ENCODE data around the gene SNW1. TPM values are rescaled to one million over a fixed set of nuclear protein-coding genes. Genes with fewer than 3 reads are reported as not detected.
"Not testable (repeated sequence)": the region's sequence is repeated elsewhere in the genome, so short reads cannot be mapped to it uniquely, and the experiment has no call there.

SNW1 gene
- total and polyA plus RNA-seq, 2 donors = 54.9 to 81.4 TPM

- not testable (repeated sequence) for H3K27me3 ChIP-seq (ENCODE audit: control insufficient read depth in 2 of 2, insufficient read depth in 1 of 2, low read length in 1 of 2); H3K36me3 ChIP-seq (ENCODE audit: control insufficient read depth in 2 of 2, insufficient read depth in 2 of 2, low read length in 1 of 2); DNase-seq (ENCODE audit: low read depth in 6 of 9, low spot score in 9 of 9); H3K4me1 ChIP-seq (ENCODE audit: control insufficient read depth in 2 of 2, insufficient read depth in 2 of 2, low read length in 2 of 2); H3K27ac ChIP-seq (ENCODE audit: low read depth in 1 of 2, low read length in 1 of 2); H3K9me3 ChIP-seq (ENCODE audit: control insufficient read depth in 2 of 2, insufficient read depth in 1 of 2, low read length in 1 of 2)
- WGBS = 79% methylated on average over 13 of the region's 13 CpGs
- peak overlapping the region; percentile 70 to 93 for H3K4me3 ChIP-seq (ENCODE audit: low read length in 2 of 2)
These were observed 38.5 kb upstream of the SNW1 start for GRCh38 chr14:77799456-77799855.

- 82% methylated on average over 4 of the region's 4 CpGs for WGBS
- no peak for DNase-seq (ENCODE audit: low read depth in 6 of 9, low spot score in 9 of 9)
- Histone ChIP-seq H3K4me1 (ENCODE audit: control insufficient read depth in 2 of 2, insufficient read depth in 2 of 2, low read length in 2 of 2) (no peaks in the 10 kb centered on the region), H3K9me3 (ENCODE audit: control insufficient read depth in 2 of 2, insufficient read depth in 1 of 2, low read length in 1 of 2) (no peaks in the 10 kb centered on the region), H3K36me3 (ENCODE audit: control insufficient read depth in 2 of 2, insufficient read depth in 2 of 2, low read length in 1 of 2) (no peaks in the 10 kb centered on the region), H3K27me3 (ENCODE audit: control insufficient read depth in 2 of 2, insufficient read depth in 1 of 2, low read length in 1 of 2) (no peaks in the 10 kb centered on the region), H3K27ac (ENCODE audit: low read depth in 1 of 2, low read length in 1 of 2) (no peak overlapping the region), H3K4me3 (ENCODE audit: low read length in 2 of 2) (no peak overlapping the region)
These were observed 33.4 kb upstream of the SNW1 start for GRCh38 chr14:77794357-77794756.

GRCh38 chr14:77793255-77793654 is 32.3 kb upstream of the SNW1 start:
- not testable (repeated sequence) for H3K9me3 ChIP-seq (ENCODE audit: control insufficient read depth in 2 of 2, insufficient read depth in 1 of 2, low read length in 1 of 2); H3K36me3 ChIP-seq (ENCODE audit: control insufficient read depth in 2 of 2, insufficient read depth in 2 of 2, low read length in 1 of 2); H3K27ac ChIP-seq (ENCODE audit: low read depth in 1 of 2, low read length in 1 of 2); H3K4me1 ChIP-seq (ENCODE audit: control insufficient read depth in 2 of 2, insufficient read depth in 2 of 2, low read length in 2 of 2); H3K27me3 ChIP-seq (ENCODE audit: control insufficient read depth in 2 of 2, insufficient read depth in 1 of 2, low read length in 1 of 2); H3K4me3 ChIP-seq (ENCODE audit: low read length in 2 of 2); DNase-seq (ENCODE audit: low read depth in 6 of 9, low spot score in 9 of 9)
- 91% methylated on average over 3 of the region's 3 CpGs for WGBS

- Histone ChIP-seq H3K9me3 (ENCODE audit: control insufficient read depth in 2 of 2, insufficient read depth in 1 of 2, low read length in 1 of 2) (no peaks in the 10 kb centered on the region), H3K36me3 (ENCODE audit: control insufficient read depth in 2 of 2, insufficient read depth in 2 of 2, low read length in 1 of 2) (no peaks in the 10 kb centered on the region), H3K4me3 (ENCODE audit: low read length in 2 of 2) (no peak overlapping the region), H3K4me1 (ENCODE audit: control insufficient read depth in 2 of 2, insufficient read depth in 2 of 2, low read length in 2 of 2) (no peaks in the 10 kb centered on the region), H3K27ac (ENCODE audit: low read depth in 1 of 2, low read length in 1 of 2) (no peak overlapping the region), H3K27me3 (ENCODE audit: control insufficient read depth in 2 of 2, insufficient read depth in 1 of 2, low read length in 1 of 2) (no peaks in the 10 kb centered on the region)
- WGBS = 74% methylated on average over 1 of the region's 1 CpG
- no peak for DNase-seq (ENCODE audit: low read depth in 6 of 9, low spot score in 9 of 9)
These were observed 30.3 kb upstream of the SNW1 start for GRCh38 chr14:77791225-77791600.

GRCh38 chr14:77790566-77791224 is 29.7 kb upstream of the SNW1 start:
- Histone ChIP-seq H3K27ac (ENCODE audit: low read depth in 1 of 2, low read length in 1 of 2) (no peak overlapping the region), H3K4me1 (ENCODE audit: control insufficient read depth in 2 of 2, insufficient read depth in 2 of 2, low read length in 2 of 2) (no peaks in the 10 kb centered on the region), H3K36me3 (ENCODE audit: control insufficient read depth in 2 of 2, insufficient read depth in 2 of 2, low read length in 1 of 2) (no peaks in the 10 kb centered on the region), H3K4me3 (ENCODE audit: low read length in 2 of 2) (no peak overlapping the region), H3K27me3 (ENCODE audit: control insufficient read depth in 2 of 2, insufficient read depth in 1 of 2, low read length in 1 of 2) (no peaks in the 10 kb centered on the region), H3K9me3 (ENCODE audit: control insufficient read depth in 2 of 2, insufficient read depth in 1 of 2, low read length in 1 of 2) (no peaks in the 10 kb centered on the region)
- WGBS = 76% methylated on average over 6 of the region's 6 CpGs
- no peak for DNase-seq (ENCODE audit: low read depth in 6 of 9, low spot score in 9 of 9)

GRCh38 chr14:77786148-77786547 is 25.2 kb upstream of the SNW1 start:
- Histone ChIP-seq H3K27me3 (ENCODE audit: control insufficient read depth in 2 of 2, insufficient read depth in 1 of 2, low read length in 1 of 2) (no peaks in the 10 kb centered on the region), H3K27ac (ENCODE audit: low read depth in 1 of 2, low read length in 1 of 2) (no peak overlapping the region), H3K4me1 (ENCODE audit: control insufficient read depth in 2 of 2, insufficient read depth in 2 of 2, low read length in 2 of 2) (no peaks in the 10 kb centered on the region), H3K4me3 (ENCODE audit: low read length in 2 of 2) (no peak overlapping the region), H3K36me3 (ENCODE audit: control insufficient read depth in 2 of 2, insufficient read depth in 2 of 2, low read length in 1 of 2) (no peaks in the 10 kb centered on the region), H3K9me3 (ENCODE audit: control insufficient read depth in 2 of 2, insufficient read depth in 1 of 2, low read length in 1 of 2) (no peaks in the 10 kb centered on the region)
- 57% methylated on average over 4 of the region's 4 CpGs for WGBS
- DNase-seq (ENCODE audit: low read depth in 6 of 9, low spot score in 9 of 9) = no peak

GRCh38 chr14:77782202-77782601 is 21.2 kb upstream of the SNW1 start:
- no peak overlapping the region for H3K27ac ChIP-seq (ENCODE audit: low read depth in 1 of 2, low read length in 1 of 2)
- no peak for DNase-seq (ENCODE audit: low read depth in 6 of 9, low spot score in 9 of 9)
- H3K36me3 ChIP-seq (ENCODE audit: control insufficient read depth in 2 of 2, insufficient read depth in 2 of 2, low read length in 1 of 2) = no peaks in the 10 kb centered on the region
- H3K4me3 ChIP-seq (ENCODE audit: low read length in 2 of 2) = no peak overlapping the region
- no peaks in the 10 kb centered on the region for H3K4me1 ChIP-seq (ENCODE audit: control insufficient read depth in 2 of 2, insufficient read depth in 2 of 2, low read length in 2 of 2)
- H3K9me3 ChIP-seq (ENCODE audit: control insufficient read depth in 2 of 2, insufficient read depth in 1 of 2, low read length in 1 of 2) = no peaks in the 10 kb centered on the region
- H3K27me3 ChIP-seq (ENCODE audit: control insufficient read depth in 2 of 2, insufficient read depth in 1 of 2, low read length in 1 of 2) = no peaks in the 10 kb centered on the region

- H3K4me3 ChIP-seq (ENCODE audit: low read length in 2 of 2); H3K27ac ChIP-seq (ENCODE audit: low read depth in 1 of 2, low read length in 1 of 2); H3K4me1 ChIP-seq (ENCODE audit: control insufficient read depth in 2 of 2, insufficient read depth in 2 of 2, low read length in 2 of 2); H3K27me3 ChIP-seq (ENCODE audit: control insufficient read depth in 2 of 2, insufficient read depth in 1 of 2, low read length in 1 of 2); DNase-seq (ENCODE audit: low read depth in 6 of 9, low spot score in 9 of 9); H3K36me3 ChIP-seq (ENCODE audit: control insufficient read depth in 2 of 2, insufficient read depth in 2 of 2, low read length in 1 of 2); H3K9me3 ChIP-seq (ENCODE audit: control insufficient read depth in 2 of 2, insufficient read depth in 1 of 2, low read length in 1 of 2): not testable (repeated sequence)
- 92% methylated on average over 4 of the region's 4 CpGs for WGBS
These were observed 13.0 kb upstream of the SNW1 start for GRCh38 chr14:77773966-77774365.

- WGBS = 36% methylated on average over 2 of the region's 2 CpGs
- not testable (repeated sequence) for H3K4me3 ChIP-seq (ENCODE audit: low read length in 2 of 2); H3K9me3 ChIP-seq (ENCODE audit: control insufficient read depth in 2 of 2, insufficient read depth in 1 of 2, low read length in 1 of 2); DNase-seq (ENCODE audit: low read depth in 6 of 9, low spot score in 9 of 9); H3K27me3 ChIP-seq (ENCODE audit: control insufficient read depth in 2 of 2, insufficient read depth in 1 of 2, low read length in 1 of 2); H3K36me3 ChIP-seq (ENCODE audit: control insufficient read depth in 2 of 2, insufficient read depth in 2 of 2, low read length in 1 of 2); H3K27ac ChIP-seq (ENCODE audit: low read depth in 1 of 2, low read length in 1 of 2); H3K4me1 ChIP-seq (ENCODE audit: control insufficient read depth in 2 of 2, insufficient read depth in 2 of 2, low read length in 2 of 2)
These were observed 7.6 kb upstream of the SNW1 start for GRCh38 chr14:77768442-77769069.
